Astrocyte (in vitro differentiated cells and primary cell): ENCODE results near the gene SOBP. TPM values are rescaled to one million over a fixed set of nuclear protein-coding genes. Genes with fewer than 3 reads are reported as not detected.

ENCODE experiments used
- DNase-seq: peaks from one replicate; pipeline ENCODE4 v3.0.0-alpha.2; 2010; ENCODE audit warnings: low read depth
- FAIRE-seq: peaks from 2 replicates; lab custom pipeline; 2011; peaks lifted over from hg19 to GRCh38; lab: Jason Lieb, UNC
- H2AFZ ChIP-seq: 2 replicates; pipeline ENCODE4 v1.6.0; 2012; ENCODE audit warnings: low read depth, low read length, inconsistent platforms
- H3K27ac ChIP-seq: 2 replicates; pipeline ENCODE4 v1.5.1; 2011; ENCODE audit warnings: low read depth, low read length, inconsistent platforms
- H3K27me3 ChIP-seq: 2 replicates; pipeline ENCODE4 v1.6.0; 2011; ENCODE audit warnings: low read length, inconsistent platforms; ENCODE audit not compliant: insufficient read depth
- H3K36me3 ChIP-seq: 2 replicates; pipeline ENCODE4 v1.5.1; 2011; ENCODE audit warnings: low read length, inconsistent platforms; ENCODE audit not compliant: insufficient read depth
- H3K4me1 ChIP-seq: 2 replicates; pipeline ENCODE4 v1.5.1; 2011; ENCODE audit warnings: low read length, inconsistent platforms; ENCODE audit not compliant: insufficient read depth
- H3K4me2 ChIP-seq: 2 replicates; pipeline ENCODE4 v1.6.0; 2012; ENCODE audit warnings: low read length, inconsistent platforms
- H3K4me3 ChIP-seq: 2 replicates; pipeline ENCODE4 v1.5.1; 2011; ENCODE audit warnings: low read depth, mild to moderate bottlenecking, low read length, inconsistent platforms; ENCODE audit not compliant: insufficient read depth
- H3K79me2 ChIP-seq: 2 replicates; pipeline ENCODE4 v1.6.0; 2012; ENCODE audit warnings: mild to moderate bottlenecking, low read length, inconsistent platforms; ENCODE audit not compliant: insufficient read depth
- H3K9ac ChIP-seq: 2 replicates; pipeline ENCODE4 v1.6.0; 2012; ENCODE audit warnings: mild to moderate bottlenecking, low read length, inconsistent platforms
- H3K9me3 ChIP-seq: 2 replicates; pipeline ENCODE4 v1.5.1; 2012; ENCODE audit warnings: low read depth, mild to moderate bottlenecking, low read length, inconsistent platforms; ENCODE audit not compliant: insufficient read depth
- H4K20me1 ChIP-seq: 2 replicates; pipeline ENCODE4 v1.6.0; 2012; ENCODE audit warnings: low read length, inconsistent platforms; ENCODE audit not compliant: insufficient read depth
- H3K27ac Mint-ChIP-seq: one replicate; pipeline ENCODE4 v1.8.0; 2021; ENCODE audit warnings: mild to moderate bottlenecking, mixed read lengths; ENCODE audit not compliant: unreplicated experiment
- H3K27me3 Mint-ChIP-seq: one replicate; pipeline ENCODE4 v1.8.0; 2021; ENCODE audit warnings: low read depth, mixed read lengths; ENCODE audit not compliant: unreplicated experiment
- H3K36me3 Mint-ChIP-seq: one replicate; pipeline ENCODE4 v1.8.0; 2021; ENCODE audit warnings: low read depth, mixed read lengths; ENCODE audit not compliant: unreplicated experiment
- H3K4me1 Mint-ChIP-seq: one replicate; pipeline ENCODE4 v1.8.0; 2021; ENCODE audit warnings: low read depth, mixed read lengths; ENCODE audit not compliant: unreplicated experiment
- H3K4me3 Mint-ChIP-seq: one replicate; pipeline ENCODE4 v1.8.0; 2021; ENCODE audit warnings: mild to moderate bottlenecking, moderate library complexity, mixed read lengths; ENCODE audit not compliant: unreplicated experiment
- H3K9me3 Mint-ChIP-seq: one replicate; pipeline ENCODE4 v1.8.0; 2021; ENCODE audit warnings: mild to moderate bottlenecking, mixed read lengths; ENCODE audit not compliant: unreplicated experiment
- CTCF ChIP-seq: IDR thresholded peaks from 2 replicates; pipeline ENCODE4 v1.5.1; 2011; ENCODE audit warnings: low read depth, mild to moderate bottlenecking, inconsistent platforms, low read length, moderate library complexity; ENCODE audit not compliant: insufficient read depth
- EZH2 ChIP-seq: IDR thresholded peaks from 2 replicates; pipeline ENCODE4 v1.6.1; 2012; ENCODE audit warnings: mild to moderate bottlenecking, low read length, inconsistent platforms; ENCODE audit not compliant: insufficient read depth
- total RNA-seq: library from RNA; stranded (reverse); gene quantifications from 2 replicates; pipeline ENCODE4 v1.2.1, GENCODE V29; 2021

Gene SOBP
- total RNA-seq, 1 donor from 2014 or later: 4.7 TPM

- no peaks in the 10 kb centered on the region for H3K36me3 ChIP-seq
- no peak overlapping the region for H3K4me3 ChIP-seq
- no peaks in the 10 kb centered on the region for H3K27me3 ChIP-seq
- no peak overlapping the region for H3K9ac ChIP-seq
- no peaks in the 10 kb centered on the region for H4K20me1 ChIP-seq
- Mint-ChIP-seq H3K9me3 (peaks cover 5% of the 10 kb centered on the region), H3K4me3 (peak overlapping the region; percentile 50), H3K27me3 (peaks cover 3% of the 10 kb centered on the region), H3K4me1 (peaks cover 20% of the 10 kb centered on the region), H3K36me3 (no peaks in the 10 kb centered on the region), H3K27ac (peak overlapping the region; percentile 93)
- FAIRE-seq (no peak), DNase-seq (peak; percentile 75)
- no peaks in the 10 kb centered on the region for H3K79me2 ChIP-seq
- peaks cover 9% of the 10 kb centered on the region for H3K4me1 ChIP-seq
- TF ChIP-seq CTCF: no peak
- TF ChIP-seq EZH2: no peak
- no peaks in the 10 kb centered on the region for H3K9me3 ChIP-seq
- peak overlapping the region; percentile 59 for H3K4me2 ChIP-seq
- peak overlapping the region; percentile 4 for H3K27ac ChIP-seq
- H2AFZ ChIP-seq: peak overlapping the region; percentile 8
Measured at GRCh38 chr6:107691062-107691751, 201.3 kb downstream of the SOBP start.

GRCh38 chr6:107692351-107692750 lies 202.4 kb downstream of the SOBP start:
- H3K27me3 Mint-ChIP-seq: no peaks in the 10 kb centered on the region
- H3K4me2 ChIP-seq: no peak overlapping the region
- TF ChIP-seq CTCF (no peak), EZH2 (no peak)
- peaks cover 27% of the 10 kb centered on the region for H3K4me1 Mint-ChIP-seq
- no peak overlapping the region for H2AFZ ChIP-seq
- no peaks in the 10 kb centered on the region for H3K79me2 ChIP-seq
- no peak overlapping the region for H3K4me3 ChIP-seq
- no peak overlapping the region for H3K27ac ChIP-seq
- peaks cover 3% of the 10 kb centered on the region for H3K9me3 Mint-ChIP-seq
- H3K36me3 Mint-ChIP-seq: no peaks in the 10 kb centered on the region
- no peaks in the 10 kb centered on the region for H3K9me3 ChIP-seq
- peak overlapping the region; percentile 77 for H3K27ac Mint-ChIP-seq
- no peak overlapping the region for H3K9ac ChIP-seq
- H3K4me3 Mint-ChIP-seq: no peak overlapping the region
- peak; percentile 42 for DNase-seq
- no peaks in the 10 kb centered on the region for H3K36me3 ChIP-seq
- no peak for FAIRE-seq
- peaks cover 9% of the 10 kb centered on the region for H3K4me1 ChIP-seq
- H3K27me3 ChIP-seq: no peaks in the 10 kb centered on the region
- no peaks in the 10 kb centered on the region for H4K20me1 ChIP-seq

DNA sequence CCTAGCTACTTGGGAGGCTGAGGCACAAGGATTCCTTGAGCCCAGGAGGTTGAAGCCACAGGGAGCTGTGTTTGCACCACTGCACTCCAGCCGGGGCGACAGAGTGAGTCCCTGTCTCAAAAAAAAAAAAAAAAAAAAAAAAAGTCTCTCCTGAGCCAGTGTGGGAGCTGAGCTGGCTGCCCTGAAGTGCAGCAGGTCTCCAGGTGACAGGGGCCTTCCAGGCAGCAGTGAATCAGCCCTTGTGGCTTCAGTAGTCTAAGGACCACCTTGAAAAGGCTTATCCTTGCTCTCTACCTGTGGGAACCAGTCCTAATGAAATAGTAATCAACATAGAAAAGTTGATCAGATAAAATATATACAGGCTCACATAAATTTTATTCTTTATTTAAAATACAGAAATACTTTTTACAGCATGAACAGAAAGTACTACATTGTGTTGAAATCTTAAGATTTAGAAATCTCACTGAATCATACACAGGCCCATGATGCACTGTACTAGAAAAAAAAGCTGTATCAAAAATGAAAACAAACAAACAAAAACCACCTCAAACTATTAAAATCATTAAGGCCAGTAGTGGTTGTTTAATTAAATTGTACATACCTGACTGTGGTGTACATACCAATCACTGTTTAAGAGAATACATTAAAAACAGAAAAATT lies 205.3 kb downstream of the SOBP start:
- Histone ChIP-seq H3K4me1 (peaks cover 24% of the 10 kb centered on the region), H4K20me1 (no peaks in the 10 kb centered on the region), H3K9ac (no peak overlapping the region), H3K79me2 (no peaks in the 10 kb centered on the region), H3K27ac (no peak overlapping the region), H3K4me2 (no peak overlapping the region), H3K27me3 (no peaks in the 10 kb centered on the region), H3K4me3 (no peak overlapping the region), H2AFZ (no peak overlapping the region), H3K36me3 (no peaks in the 10 kb centered on the region), H3K9me3 (no peaks in the 10 kb centered on the region)
- Mint-ChIP-seq H3K27me3 (no peaks in the 10 kb centered on the region), H3K9me3 (peaks cover 7% of the 10 kb centered on the region), H3K27ac (no peak overlapping the region), H3K4me1 (peaks cover 51% of the 10 kb centered on the region), H3K36me3 (no peaks in the 10 kb centered on the region), H3K4me3 (no peak overlapping the region)
- DNase-seq (no peak), FAIRE-seq (no peak)
- TF ChIP-seq CTCF (no peak), EZH2 (no peak)
